ENCODE measurements around the gene WLS.

Gene WLS

GRCh38 chr1:68145418-68146126 is 86.8 kb downstream of the WLS start:
- DNase-seq (ENCODE audit: extremely low spot score, insufficient read length, low read depth) (no peak), FAIRE-seq (no peak)

GRCh38 chr1:68144856-68145255 is 87.5 kb downstream of the WLS start:
- no peak for DNase-seq (ENCODE audit: extremely low spot score, insufficient read length, low read depth)
- FAIRE-seq, result no peak

- DNase-seq (ENCODE audit: extremely low spot score, insufficient read length, low read depth) (no peak), FAIRE-seq (no peak)
Observed at GRCh38 chr1:68143633-68144032, 88.7 kb downstream of the WLS start.

- DNase-seq (ENCODE audit: extremely low spot score, insufficient read length, low read depth) (no peak), FAIRE-seq (no peak)
Observed at GRCh38 chr1:68142461-68142860, 89.9 kb downstream of the WLS start.

GRCh38 chr1:68142036-68142435 is 90.3 kb downstream of the WLS start:
- DNase-seq (ENCODE audit: extremely low spot score, insufficient read length, low read depth) (no peak), FAIRE-seq (no peak)

- DNase-seq (ENCODE audit: extremely low spot score, insufficient read length, low read depth), result no peak
- FAIRE-seq, result no peak
Observed at GRCh38 chr1:68141071-68142021, 91.0 kb downstream of the WLS start.

GRCh38 chr1:68140536-68140935 is 91.8 kb downstream of the WLS start:
- no peak for FAIRE-seq
- no peak for DNase-seq (ENCODE audit: extremely low spot score, insufficient read length, low read depth)

- FAIRE-seq (no peak), DNase-seq (ENCODE audit: extremely low spot score, insufficient read length, low read depth) (no peak)
Observed at GRCh38 chr1:68136187-68136586, 96.1 kb downstream of the WLS start.

GRCh38 chr1:68132426-68133130 is 99.7 kb downstream of the WLS start:
- no peak for FAIRE-seq
- DNase-seq (ENCODE audit: extremely low spot score, insufficient read length, low read depth), result no peak

- FAIRE-seq (no peak), DNase-seq (ENCODE audit: extremely low spot score, insufficient read length, low read depth) (no peak)
Observed at GRCh38 chr1:68131261-68131660, 101.1 kb downstream of the WLS start.

- no peak for DNase-seq (ENCODE audit: extremely low spot score, insufficient read length, low read depth)
- no peak for FAIRE-seq
Observed at GRCh38 chr1:68129536-68130250, 102.6 kb downstream of the WLS start.

GRCh38 chr1:68128820-68129219 is 103.5 kb downstream of the WLS start:
- FAIRE-seq (no peak), DNase-seq (ENCODE audit: extremely low spot score, insufficient read length, low read depth) (no peak)

GRCh38 chr1:68128157-68128556 is 104.2 kb downstream of the WLS start:
- no peak for DNase-seq (ENCODE audit: extremely low spot score, insufficient read length, low read depth)
- FAIRE-seq, result no peak

GRCh38 chr1:68121536-68121935 is 110.8 kb downstream of the WLS start:
- FAIRE-seq, result no peak
- no peak for DNase-seq (ENCODE audit: extremely low spot score, insufficient read length, low read depth)

- no peak for DNase-seq (ENCODE audit: extremely low spot score, insufficient read length, low read depth)
- FAIRE-seq, result peak; percentile 90
Observed at GRCh38 chr1:68120136-68120791, 112.1 kb downstream of the WLS start.

GRCh38 chr1:68119445-68119844 is 112.9 kb downstream of the WLS start:
- FAIRE-seq (no peak), DNase-seq (ENCODE audit: extremely low spot score, insufficient read length, low read depth) (no peak)

GRCh38 chr1:68117416-68117815 is 114.9 kb downstream of the WLS start:
- no peak for FAIRE-seq
- DNase-seq (ENCODE audit: extremely low spot score, insufficient read length, low read depth), result no peak

- DNase-seq (ENCODE audit: extremely low spot score, insufficient read length, low read depth) (no peak), FAIRE-seq (peak; percentile 70)
Observed at GRCh38 chr1:68116643-68117235, 115.6 kb downstream of the WLS start.

- DNase-seq (ENCODE audit: extremely low spot score, insufficient read length, low read depth) (no peak), FAIRE-seq (no peak)
Observed at GRCh38 chr1:68115308-68115707, 117.0 kb downstream of the WLS start.

Measured in GM18507 (cell line).